ENCODE measurements around the gene NACC1. TPM values are rescaled to one million over a fixed set of nuclear protein-coding genes. Genes with fewer than 3 reads are reported as not detected.
A peak's percentile ranks its signal among the peaks of the same experiment; 100 is the strongest.

The NACC1 gene
- total RNA-seq, 3 donors from 2014 or later (not counting 1 experiment from before 2014, with no cell fraction given), result 41.2 to 48.7 (median 43.4) TPM

GRCh38 chr19:13169769-13170168 is 51.7 kb downstream of the NACC1 start:
- Histone ChIP-seq H3K27ac (ENCODE audit: low read length) (peak overlapping the region; percentile 80), H3K9me3 (ENCODE audit: control insufficient read depth, insufficient read depth, low read length) (no peaks in the 10 kb centered on the region), H3K4me1 (ENCODE audit: control insufficient read depth, insufficient read depth, low read length) (peaks cover 94% of the 10 kb centered on the region), H3K36me3 (ENCODE audit: control insufficient read depth, insufficient read depth, low read length) (no peaks in the 10 kb centered on the region), H3K4me3 (ENCODE audit: low read length) (no peak overlapping the region), H3K27me3 (ENCODE audit: control insufficient read depth, insufficient read depth, low read length) (no peaks in the 10 kb centered on the region)
- intact Hi-C loops (cut with micrococcal nuclease), result no loop called here
- H3K36me3 Mint-ChIP-seq, result no peaks in the 10 kb centered on the region
- TF ChIP-seq CTCF (IDR thresholded peaks at IDR 0.05), result no peak
- DNase-seq, result no peak
- whole genome bisulfite sequencing (ENCODE audit: insufficient coverage), result 91% methylated on average over 5 of the region's 5 CpGs
- ATAC-seq, result no peak
- H3K27ac Mint-ChIP-seq, result peak overlapping the region; percentile 92 to 95
- H3K4me1 Mint-ChIP-seq, result peaks cover 55 to 81% of the 10 kb centered on the region in 2 donors
- H3K9me3 Mint-ChIP-seq, result no peaks in the 10 kb centered on the region
- no peaks in the 10 kb centered on the region for H3K27me3 Mint-ChIP-seq (ENCODE audit: low read depth in 2 of 2)
- H3K4me3 Mint-ChIP-seq, result no peak overlapping the region

GRCh38 chr19:13171146-13171545 is 53.1 kb downstream of the NACC1 start:
- ATAC-seq (no peak), DNase-seq (no peak)
- Mint-ChIP-seq H3K27me3 (ENCODE audit: low read depth in 2 of 2) (no peaks in the 10 kb centered on the region), H3K27ac (peak overlapping the region; percentile 84 to 88), H3K4me1 (peaks cover 50 to 67% of the 10 kb centered on the region in 2 donors), H3K36me3 (no peaks in the 10 kb centered on the region), H3K4me3 (peak overlapping the region; percentile 15), H3K9me3 (no peaks in the 10 kb centered on the region)
- no peak overlapping the region for H3K27ac ChIP-seq (ENCODE audit: low read length)
- WGBS (ENCODE audit: insufficient coverage), result 94% methylated on average over 7 of the region's 7 CpGs
- H3K36me3 ChIP-seq (ENCODE audit: control insufficient read depth, insufficient read depth, low read length), result no peaks in the 10 kb centered on the region
- H3K4me3 ChIP-seq (ENCODE audit: low read length), result no peak overlapping the region
- no peak for TF ChIP-seq CTCF (IDR thresholded peaks at IDR 0.05)
- intact Hi-C loops (cut with micrococcal nuclease), result no loop called here
- H3K27me3 ChIP-seq (ENCODE audit: control insufficient read depth, insufficient read depth, low read length), result no peaks in the 10 kb centered on the region
- H3K4me1 ChIP-seq (ENCODE audit: control insufficient read depth, insufficient read depth, low read length), result peaks cover 80% of the 10 kb centered on the region
- no peaks in the 10 kb centered on the region for H3K9me3 ChIP-seq (ENCODE audit: control insufficient read depth, insufficient read depth, low read length)

- intact Hi-C loops (cut with micrococcal nuclease), result no loop called here
- Mint-ChIP-seq H3K4me3 (peak overlapping the region; percentile 61), H3K4me1 (peaks cover 40 to 55% of the 10 kb centered on the region in 2 donors), H3K27me3 (ENCODE audit: low read depth in 2 of 2) (no peaks in the 10 kb centered on the region), H3K36me3 (no peaks in the 10 kb centered on the region), H3K9me3 (no peaks in the 10 kb centered on the region), H3K27ac (peak overlapping the region; percentile 84 to 88)
- H3K9me3 ChIP-seq (ENCODE audit: control insufficient read depth, insufficient read depth, low read length), result no peaks in the 10 kb centered on the region
- 26% methylated on average over 16 of the region's 18 CpGs for WGBS (ENCODE audit: insufficient coverage)
- ATAC-seq, result peak in 2 of 3 donors; percentile 5 to 25
- no peak for TF ChIP-seq CTCF (IDR thresholded peaks at IDR 0.05)
- no peaks in the 10 kb centered on the region for H3K36me3 ChIP-seq (ENCODE audit: control insufficient read depth, insufficient read depth, low read length)
- peak overlapping the region; percentile 7 for H3K4me3 ChIP-seq (ENCODE audit: low read length)
- peak; percentile 49 to 87 for DNase-seq
- H3K27ac ChIP-seq (ENCODE audit: low read length), result peak overlapping the region; percentile 80
- no peaks in the 10 kb centered on the region for H3K27me3 ChIP-seq (ENCODE audit: control insufficient read depth, insufficient read depth, low read length)
- peaks cover 66% of the 10 kb centered on the region for H3K4me1 ChIP-seq (ENCODE audit: control insufficient read depth, insufficient read depth, low read length)
These were observed 54.5 kb downstream of the NACC1 start for GRCh38 chr19:13172346-13173138.
